Right lobe of liver (tissue), 4 donors: ENCODE measurements around the gene CNTLN.

Experiments used
- POLR2A ChIP-seq: fragments of 450-650 bp; IDR thresholded peaks from one replicate; pipeline ENCODE4 v1.6.1; 2017; ENCODE audit warnings: antibody characterized with exemption, mild to moderate bottlenecking
- TF ChIP-seq, protein P1 (sequence below), 4 donors: fragments of 200-600 bp in 3 of 4; fragments of 450-650 bp in 1 of 4; IDR thresholded peaks; one replicate each; pipeline versions ENCODE4 v1.5.1 to v1.8.0; 2016 to 2022; ENCODE audit warnings: antibody characterized with exemption in 4 of 4, mild to moderate bottlenecking in 2 of 4
- donor health status: DM: no; HTN: no; CAD: no.
- donor health status: DM: no; HTN: no; CAD: no.
- donor health status: DM: no; HTN: yes; CAD: no.

DNA sequence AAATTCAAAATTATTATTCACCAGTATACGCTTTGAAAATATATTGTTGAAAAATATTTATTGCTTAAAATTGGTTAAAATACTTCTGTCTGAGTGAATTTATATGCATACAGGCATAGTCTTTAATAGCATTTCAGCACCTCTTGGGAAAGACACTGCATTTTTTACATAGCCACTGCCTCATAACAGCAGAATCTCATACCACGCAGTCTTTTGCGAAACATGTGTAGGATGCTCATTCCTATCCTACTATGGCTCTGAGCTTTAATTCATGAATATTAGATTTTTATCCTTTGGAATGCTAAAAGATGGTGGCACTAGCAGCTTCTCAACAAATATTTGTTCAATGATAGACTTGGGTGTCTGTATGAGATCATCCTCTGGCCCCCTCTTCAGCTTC, 350.1 kb downstream of the CNTLN start:
- TF ChIP-seq, protein P1, sequence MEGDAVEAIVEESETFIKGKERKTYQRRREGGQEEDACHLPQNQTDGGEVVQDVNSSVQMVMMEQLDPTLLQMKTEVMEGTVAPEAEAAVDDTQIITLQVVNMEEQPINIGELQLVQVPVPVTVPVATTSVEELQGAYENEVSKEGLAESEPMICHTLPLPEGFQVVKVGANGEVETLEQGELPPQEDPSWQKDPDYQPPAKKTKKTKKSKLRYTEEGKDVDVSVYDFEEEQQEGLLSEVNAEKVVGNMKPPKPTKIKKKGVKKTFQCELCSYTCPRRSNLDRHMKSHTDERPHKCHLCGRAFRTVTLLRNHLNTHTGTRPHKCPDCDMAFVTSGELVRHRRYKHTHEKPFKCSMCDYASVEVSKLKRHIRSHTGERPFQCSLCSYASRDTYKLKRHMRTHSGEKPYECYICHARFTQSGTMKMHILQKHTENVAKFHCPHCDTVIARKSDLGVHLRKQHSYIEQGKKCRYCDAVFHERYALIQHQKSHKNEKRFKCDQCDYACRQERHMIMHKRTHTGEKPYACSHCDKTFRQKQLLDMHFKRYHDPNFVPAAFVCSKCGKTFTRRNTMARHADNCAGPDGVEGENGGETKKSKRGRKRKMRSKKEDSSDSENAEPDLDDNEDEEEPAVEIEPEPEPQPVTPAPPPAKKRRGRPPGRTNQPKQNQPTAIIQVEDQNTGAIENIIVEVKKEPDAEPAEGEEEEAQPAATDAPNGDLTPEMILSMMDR (IDR thresholded peaks at IDR 0.05), result no peak
- no peak for TF ChIP-seq POLR2A
